ENCODE measurements around the gene PDE4C. TPM values are rescaled to one million over a fixed set of nuclear protein-coding genes. Genes with fewer than 3 reads are reported as not detected.

The PDE4C gene
- total and polyA plus RNA-seq, 9 of the 15 experiments (the other 6 are each of a cell fraction or from before 2014, with no cell fraction given): 0.04 to 0.91 (median 0.20) TPM; not detected in 1

DNA sequence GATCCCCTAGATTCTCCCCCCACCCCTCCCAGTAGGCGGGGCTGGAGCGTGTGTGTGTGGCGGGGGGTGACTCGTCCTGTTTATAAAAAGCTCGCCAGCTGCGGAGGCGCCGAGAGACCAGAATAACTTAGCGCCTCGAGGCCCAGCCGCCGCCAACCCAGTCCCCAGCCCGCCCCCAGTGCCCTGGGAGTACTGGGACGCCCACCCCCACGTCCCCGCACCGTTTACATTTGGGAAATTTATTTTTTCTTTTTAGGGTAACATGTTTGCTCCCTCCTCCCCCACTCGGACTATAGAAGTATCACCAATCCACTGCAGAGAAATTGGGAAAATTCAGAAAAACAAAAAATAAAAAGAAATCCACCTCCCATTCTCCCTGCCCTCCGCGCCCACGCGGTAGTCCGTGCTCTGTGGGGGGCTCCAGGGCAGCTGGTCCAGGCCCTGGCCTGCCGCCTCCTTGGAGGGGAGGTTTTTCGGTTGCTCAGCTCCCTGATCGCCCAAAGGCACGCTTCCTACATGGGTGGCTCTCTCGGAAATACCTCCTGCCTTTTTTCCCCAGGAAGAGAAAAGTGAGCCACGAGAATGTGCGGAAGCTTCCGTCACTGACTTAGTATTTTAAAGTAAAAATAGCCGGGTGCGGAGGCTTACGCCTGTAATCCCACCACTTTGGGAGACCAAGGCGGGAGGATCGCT lies 20.9 kb downstream of the PDE4C start (continued):
- TF ChIP-seq RFX1 (IDR thresholded peaks at IDR 0.05): no peak
- TF ChIP-seq EP400 (IDR thresholded peaks at IDR 0.05): no peak
- 0 out of 2 replicates have a peak, but pooled peaks have one; percentile 26 for TF ChIP-seq MTA3 (IDR thresholded peaks at IDR 0.05; ENCODE audit: borderline replicate concordance)
- TF ChIP-seq CEBPG (CRISPR knock-in tag; IDR thresholded peaks at IDR 0.05): no peak
- no peak for TF ChIP-seq CEBPG (tag; conservative IDR thresholded peaks at IDR 0.05 in 1 of 2, IDR thresholded peaks at IDR 0.05 in 1 of 2)
- TF ChIP-seq HDGF (IDR thresholded peaks at IDR 0.05): no peak
- TF ChIP-seq HDAC2 (IDR thresholded peaks at IDR 0.05): no peak
- TF ChIP-seq MAFK (IDR thresholded peaks at IDR 0.05; ENCODE audit: low read length): no peak
- TF ChIP-seq, protein P1, sequence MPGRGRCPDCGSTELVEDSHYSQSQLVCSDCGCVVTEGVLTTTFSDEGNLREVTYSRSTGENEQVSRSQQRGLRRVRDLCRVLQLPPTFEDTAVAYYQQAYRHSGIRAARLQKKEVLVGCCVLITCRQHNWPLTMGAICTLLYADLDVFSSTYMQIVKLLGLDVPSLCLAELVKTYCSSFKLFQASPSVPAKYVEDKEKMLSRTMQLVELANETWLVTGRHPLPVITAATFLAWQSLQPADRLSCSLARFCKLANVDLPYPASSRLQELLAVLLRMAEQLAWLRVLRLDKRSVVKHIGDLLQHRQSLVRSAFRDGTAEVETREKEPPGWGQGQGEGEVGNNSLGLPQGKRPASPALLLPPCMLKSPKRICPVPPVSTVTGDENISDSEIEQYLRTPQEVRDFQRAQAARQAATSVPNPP (IDR thresholded peaks at IDR 0.05; ENCODE audit: borderline replicate concordance, insufficient read depth, insufficient read length): no peak
- peak; percentile 32 for TF ChIP-seq KDM5B (IDR thresholded peaks at IDR 0.05; ENCODE audit: insufficient replicate concordance, low read depth, low read length)
- no peak for TF ChIP-seq BRD9 (IDR thresholded peaks at IDR 0.05; ENCODE audit: low read depth, partially characterized antibody)
- TF ChIP-seq CHD2 (IDR thresholded peaks at IDR 0.05; ENCODE audit: low read depth, low read length): no peak
- TF ChIP-seq, protein P2, sequence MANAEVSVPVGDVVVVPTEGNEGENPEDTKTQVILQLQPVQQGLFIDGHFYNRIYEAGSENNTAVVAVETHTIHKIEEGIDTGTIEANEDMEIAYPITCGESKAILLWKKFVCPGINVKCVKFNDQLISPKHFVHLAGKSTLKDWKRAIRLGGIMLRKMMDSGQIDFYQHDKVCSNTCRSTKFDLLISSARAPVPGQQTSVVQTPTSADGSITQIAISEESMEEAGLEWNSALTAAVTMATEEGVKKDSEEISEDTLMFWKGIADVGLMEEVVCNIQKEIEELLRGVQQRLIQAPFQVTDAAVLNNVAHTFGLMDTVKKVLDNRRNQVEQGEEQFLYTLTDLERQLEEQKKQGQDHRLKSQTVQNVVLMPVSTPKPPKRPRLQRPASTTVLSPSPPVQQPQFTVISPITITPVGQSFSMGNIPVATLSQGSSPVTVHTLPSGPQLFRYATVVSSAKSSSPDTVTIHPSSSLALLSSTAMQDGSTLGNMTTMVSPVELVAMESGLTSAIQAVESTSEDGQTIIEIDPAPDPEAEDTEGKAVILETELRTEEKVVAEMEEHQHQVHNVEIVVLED (CRISPR knock-in tag; IDR thresholded peaks at IDR 0.05): no peak
- TF ChIP-seq, protein P3, sequence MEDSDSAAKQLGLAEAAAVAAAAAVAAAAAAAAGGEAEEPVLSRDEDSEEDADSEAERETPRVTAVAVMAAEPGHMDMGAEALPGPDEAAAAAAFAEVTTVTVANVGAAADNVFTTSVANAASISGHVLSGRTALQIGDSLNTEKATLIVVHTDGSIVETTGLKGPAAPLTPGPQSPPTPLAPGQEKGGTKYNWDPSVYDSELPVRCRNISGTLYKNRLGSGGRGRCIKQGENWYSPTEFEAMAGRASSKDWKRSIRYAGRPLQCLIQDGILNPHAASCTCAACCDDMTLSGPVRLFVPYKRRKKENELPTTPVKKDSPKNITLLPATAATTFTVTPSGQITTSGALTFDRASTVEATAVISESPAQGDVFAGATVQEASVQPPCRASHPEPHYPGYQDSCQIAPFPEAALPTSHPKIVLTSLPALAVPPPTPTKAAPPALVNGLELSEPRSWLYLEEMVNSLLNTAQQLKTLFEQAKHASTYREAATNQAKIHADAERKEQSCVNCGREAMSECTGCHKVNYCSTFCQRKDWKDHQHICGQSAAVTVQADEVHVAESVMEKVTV (CRISPR knock-in tag; IDR thresholded peaks at IDR 0.05): no peak
- TF ChIP-seq, protein P4, sequence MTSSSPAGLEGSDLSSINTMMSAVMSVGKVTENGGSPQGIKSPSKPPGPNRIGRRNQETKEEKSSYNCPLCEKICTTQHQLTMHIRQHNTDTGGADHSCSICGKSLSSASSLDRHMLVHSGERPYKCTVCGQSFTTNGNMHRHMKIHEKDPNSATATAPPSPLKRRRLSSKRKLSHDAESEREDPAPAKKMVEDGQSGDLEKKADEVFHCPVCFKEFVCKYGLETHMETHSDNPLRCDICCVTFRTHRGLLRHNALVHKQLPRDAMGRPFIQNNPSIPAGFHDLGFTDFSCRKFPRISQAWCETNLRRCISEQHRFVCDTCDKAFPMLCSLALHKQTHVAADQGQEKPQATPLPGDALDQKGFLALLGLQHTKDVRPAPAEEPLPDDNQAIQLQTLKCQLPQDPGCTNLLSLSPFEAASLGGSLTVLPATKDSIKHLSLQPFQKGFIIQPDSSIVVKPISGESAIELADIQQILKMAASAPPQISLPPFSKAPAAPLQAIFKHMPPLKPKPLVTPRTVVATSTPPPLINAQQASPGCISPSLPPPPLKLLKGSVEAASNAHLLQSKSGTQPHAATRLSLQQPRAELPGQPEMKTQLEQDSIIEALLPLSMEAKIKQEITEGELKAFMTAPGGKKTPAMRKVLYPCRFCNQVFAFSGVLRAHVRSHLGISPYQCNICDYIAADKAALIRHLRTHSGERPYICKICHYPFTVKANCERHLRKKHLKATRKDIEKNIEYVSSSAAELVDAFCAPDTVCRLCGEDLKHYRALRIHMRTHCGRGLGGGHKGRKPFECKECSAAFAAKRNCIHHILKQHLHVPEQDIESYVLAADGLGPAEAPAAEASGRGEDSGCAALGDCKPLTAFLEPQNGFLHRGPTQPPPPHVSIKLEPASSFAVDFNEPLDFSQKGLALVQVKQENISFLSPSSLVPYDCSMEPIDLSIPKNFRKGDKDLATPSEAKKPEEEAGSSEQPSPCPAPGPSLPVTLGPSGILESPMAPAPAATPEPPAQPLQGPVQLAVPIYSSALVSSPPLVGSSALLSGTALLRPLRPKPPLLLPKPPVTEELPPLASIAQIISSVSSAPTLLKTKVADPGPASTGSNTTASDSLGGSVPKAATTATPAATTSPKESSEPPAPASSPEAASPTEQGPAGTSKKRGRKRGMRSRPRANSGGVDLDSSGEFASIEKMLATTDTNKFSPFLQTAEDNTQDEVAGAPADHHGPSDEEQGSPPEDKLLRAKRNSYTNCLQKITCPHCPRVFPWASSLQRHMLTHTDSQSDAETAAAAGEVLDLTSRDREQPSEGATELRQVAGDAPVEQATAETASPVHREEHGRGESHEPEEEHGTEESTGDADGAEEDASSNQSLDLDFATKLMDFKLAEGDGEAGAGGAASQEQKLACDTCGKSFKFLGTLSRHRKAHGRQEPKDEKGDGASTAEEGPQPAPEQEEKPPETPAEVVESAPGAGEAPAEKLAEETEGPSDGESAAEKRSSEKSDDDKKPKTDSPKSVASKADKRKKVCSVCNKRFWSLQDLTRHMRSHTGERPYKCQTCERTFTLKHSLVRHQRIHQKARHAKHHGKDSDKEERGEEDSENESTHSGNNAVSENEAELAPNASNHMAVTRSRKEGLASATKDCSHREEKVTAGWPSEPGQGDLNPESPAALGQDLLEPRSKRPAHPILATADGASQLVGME (CRISPR knock-in tag; IDR thresholded peaks at IDR 0.05): no peak
- TF ChIP-seq, protein P5, sequence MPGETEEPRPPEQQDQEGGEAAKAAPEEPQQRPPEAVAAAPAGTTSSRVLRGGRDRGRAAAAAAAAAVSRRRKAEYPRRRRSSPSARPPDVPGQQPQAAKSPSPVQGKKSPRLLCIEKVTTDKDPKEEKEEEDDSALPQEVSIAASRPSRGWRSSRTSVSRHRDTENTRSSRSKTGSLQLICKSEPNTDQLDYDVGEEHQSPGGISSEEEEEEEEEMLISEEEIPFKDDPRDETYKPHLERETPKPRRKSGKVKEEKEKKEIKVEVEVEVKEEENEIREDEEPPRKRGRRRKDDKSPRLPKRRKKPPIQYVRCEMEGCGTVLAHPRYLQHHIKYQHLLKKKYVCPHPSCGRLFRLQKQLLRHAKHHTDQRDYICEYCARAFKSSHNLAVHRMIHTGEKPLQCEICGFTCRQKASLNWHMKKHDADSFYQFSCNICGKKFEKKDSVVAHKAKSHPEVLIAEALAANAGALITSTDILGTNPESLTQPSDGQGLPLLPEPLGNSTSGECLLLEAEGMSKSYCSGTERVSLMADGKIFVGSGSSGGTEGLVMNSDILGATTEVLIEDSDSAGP (CRISPR knock-in tag; IDR thresholded peaks at IDR 0.05): no peak
